GM18519 (cell line): ENCODE measurements around the gene CPB2.

Experiments used
- ATAC-seq: cut with Tn5 transposase; IDR thresholded peaks from one replicate; pipeline ENCODE4 v1.9.1; 2021; ENCODE audit warnings: mild to moderate bottlenecking, moderate library complexity; ENCODE audit not compliant: unreplicated experiment, low FRiP score

The CPB2 gene

DNA sequence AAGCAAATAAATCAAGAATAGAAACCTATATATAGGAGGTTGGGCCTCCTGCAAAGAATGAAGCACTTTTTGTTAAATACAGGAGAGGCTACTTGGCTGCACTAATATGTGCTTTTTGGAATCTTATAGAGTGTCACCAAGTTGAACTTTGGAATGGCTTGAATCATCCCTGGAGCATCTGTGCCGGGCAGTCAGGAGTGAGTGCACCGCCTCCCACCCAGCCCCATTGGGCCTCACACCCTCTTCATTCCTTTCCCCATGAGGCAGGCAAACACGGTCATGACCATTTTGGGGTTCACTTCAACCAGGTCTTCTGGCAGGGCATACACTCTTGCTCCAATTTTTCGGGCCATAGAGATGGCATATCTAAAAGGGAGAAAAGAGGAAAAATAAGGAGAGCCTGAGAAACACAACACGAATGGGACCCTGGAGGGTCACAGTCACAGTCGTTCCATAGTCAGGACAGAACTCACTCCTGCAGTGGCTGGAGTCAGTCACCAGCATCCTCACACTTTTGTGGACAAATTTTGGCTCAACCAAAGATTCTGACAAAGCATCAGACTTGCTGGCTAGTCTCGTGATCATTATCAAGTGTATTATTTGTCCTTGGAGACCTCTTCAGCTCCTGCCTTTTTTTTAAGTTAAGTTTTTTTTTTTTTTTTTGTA lies 22.7 kb upstream of the CPB2 start:
- no peak for ATAC-seq

DNA sequence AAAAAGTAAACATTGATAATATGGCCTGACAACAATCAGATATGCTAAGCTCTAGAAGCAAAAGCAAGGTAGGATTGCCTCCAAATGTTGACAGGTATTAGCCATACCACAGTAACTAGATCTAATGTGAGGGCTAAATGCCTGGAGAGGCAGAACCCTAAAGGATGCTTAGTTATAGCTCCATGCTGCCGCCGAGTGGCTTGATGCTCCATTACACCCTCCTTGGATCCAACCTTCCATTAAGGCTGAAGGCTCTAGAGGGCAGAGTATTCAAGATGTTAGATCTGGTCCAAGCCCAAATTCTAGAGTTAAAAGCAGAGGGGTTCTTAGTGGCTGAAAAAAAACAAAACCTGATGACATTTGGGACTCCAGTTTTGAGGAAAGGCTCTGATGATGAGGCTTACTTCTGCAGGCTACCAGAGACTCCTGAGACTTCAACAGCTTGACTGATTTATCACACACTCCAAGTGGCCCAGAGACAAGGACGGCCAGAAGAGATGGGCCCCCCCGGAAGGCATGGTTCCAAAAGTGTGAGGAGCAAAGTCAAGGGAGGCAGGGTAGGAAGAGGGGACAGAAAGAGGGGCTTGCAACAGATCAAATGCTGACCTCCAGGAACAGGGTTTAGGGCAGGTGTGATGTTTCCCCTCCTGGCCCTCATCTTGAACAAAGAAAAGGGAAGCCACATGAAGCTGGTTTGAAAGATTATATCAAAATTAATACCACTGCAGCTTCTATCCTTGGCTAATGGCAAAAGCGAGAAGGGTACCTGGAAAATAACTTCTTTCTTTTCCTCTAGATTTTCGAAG lies 21.9 kb upstream of the CPB2 start:
- peak; percentile 60 for ATAC-seq

DNA sequence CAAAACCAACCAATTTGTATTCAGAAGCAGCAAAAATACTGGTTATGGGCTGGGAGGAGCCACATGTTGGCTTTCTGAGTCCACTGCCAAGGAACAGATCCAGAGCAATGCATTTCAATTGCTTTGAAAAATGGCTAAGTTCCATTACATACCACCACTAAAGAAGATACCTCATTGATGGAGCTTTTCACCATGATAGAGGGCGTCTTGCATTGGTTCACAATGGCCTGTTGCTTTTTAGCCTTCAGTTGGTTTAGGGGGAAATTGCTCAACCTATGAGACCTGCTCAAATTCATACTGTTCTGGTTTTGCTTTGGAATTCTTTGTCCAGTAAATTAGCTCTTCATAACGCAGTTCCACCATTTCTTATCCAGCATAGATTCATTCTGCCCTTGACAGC lies 21.2 kb upstream of the CPB2 start:
- ATAC-seq, result no peak

DNA sequence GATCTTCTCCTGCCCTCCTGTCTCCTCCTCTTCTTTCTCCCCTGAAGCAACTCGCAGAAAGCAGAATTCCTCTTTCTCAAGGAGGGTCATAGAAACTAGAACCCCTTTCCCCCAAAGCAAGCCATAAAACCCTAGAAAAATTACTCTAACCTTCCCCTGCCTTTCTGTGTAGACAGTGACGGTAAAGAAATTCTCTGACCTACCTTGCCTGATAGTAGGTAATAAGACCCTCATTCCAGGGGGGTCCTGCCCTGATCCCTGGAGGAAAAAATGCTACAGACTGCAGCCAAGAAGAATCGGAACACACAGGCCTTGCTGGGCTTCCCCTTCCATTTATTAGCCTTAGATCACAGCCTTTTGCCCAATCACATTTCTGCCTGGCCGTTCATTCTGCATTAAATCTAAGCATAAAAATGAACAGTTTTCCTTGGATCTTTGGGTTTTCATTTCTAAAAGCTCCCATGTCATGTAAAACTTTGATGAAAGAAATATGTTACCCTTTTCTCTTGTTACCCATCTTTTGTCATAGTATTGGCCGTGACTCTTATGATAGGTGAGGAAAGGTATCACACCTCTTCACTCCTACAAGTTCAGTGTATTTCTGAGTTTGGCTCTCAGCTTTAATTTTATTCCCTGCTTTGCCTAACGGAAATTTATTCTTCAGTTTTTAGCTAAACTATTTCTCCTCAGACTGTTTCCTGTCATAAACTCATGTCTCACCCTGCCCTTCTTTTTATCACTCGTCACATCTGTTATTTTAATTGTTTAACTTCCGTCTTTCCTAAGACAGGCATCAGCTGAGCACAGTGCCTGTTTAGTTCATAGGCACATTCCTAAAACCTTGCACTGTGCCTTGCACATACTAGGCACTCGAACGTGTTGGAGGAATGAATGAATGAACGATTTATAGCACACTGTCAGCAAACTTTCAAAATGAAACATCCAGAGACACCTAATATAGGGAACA lies 20.4 kb upstream of the CPB2 start:
- no peak for ATAC-seq

DNA sequence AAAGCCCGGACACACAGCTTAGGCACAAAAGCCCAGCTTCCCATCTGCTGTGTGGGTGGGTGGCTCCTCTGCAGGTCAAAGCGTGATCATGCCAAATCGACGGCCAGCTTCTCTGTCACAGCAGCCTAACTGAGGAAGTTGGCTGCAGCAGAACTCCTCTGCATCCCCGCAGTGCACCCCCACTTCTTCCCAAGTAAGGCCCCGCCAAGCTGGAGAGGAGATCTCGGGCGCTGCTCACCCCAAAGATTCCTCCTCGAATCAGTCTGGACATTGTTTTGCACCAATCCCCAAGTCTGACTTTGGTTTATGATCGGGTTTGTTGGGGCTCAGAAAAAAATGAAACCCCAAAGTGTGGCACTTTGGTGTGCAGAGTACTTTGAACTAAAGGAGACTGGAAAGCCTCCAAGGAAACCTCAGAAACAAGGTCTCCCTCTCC lies 19.7 kb upstream of the CPB2 start:
- no peak for ATAC-seq

DNA sequence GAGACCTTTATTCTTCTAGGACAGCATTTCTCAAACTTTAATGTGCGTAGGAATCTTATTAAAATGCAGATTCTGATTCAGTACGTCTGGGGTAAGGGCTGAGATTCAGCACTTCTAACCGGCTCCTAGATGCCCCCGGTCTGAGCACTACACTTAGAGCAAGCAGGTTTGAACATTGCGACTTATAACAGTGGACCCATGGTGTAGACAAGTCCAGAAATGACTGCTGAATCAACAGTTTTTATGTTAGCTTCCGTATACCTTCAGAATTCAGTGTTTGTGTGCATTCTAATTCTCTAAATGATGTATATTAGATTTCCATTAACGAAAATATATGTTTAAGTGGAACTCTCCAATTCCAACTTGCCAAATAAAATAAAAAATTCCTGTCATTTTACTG lies 17.5 kb upstream of the CPB2 start:
- no peak for ATAC-seq

DNA sequence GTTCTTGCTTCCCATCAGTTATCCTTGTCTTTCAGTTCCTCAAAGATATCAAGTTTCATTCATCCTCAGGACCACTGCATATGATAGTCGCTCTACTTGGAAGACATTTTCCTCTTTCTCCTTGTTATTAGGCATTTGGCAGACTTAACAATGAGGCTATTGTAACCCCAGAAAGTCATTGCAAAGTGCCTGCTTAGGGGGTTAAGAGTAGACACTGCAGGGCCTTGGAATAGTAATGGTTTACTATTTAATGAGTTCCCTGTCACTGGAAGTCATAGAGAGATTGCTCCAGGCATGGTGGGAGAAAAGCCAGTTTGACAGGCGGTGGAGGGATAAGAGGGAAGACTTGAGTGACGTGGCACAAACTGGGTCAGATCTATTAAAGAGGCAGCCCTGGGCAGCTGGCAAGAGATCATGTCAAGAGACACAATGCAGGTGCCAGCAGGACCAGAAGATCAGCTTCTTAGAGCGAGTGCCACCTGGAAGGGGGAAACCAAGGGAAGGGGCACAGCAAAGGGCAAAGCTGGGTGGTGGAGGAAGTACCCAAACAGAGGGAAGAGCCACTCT lies 16.8 kb upstream of the CPB2 start:
- no peak for ATAC-seq

DNA sequence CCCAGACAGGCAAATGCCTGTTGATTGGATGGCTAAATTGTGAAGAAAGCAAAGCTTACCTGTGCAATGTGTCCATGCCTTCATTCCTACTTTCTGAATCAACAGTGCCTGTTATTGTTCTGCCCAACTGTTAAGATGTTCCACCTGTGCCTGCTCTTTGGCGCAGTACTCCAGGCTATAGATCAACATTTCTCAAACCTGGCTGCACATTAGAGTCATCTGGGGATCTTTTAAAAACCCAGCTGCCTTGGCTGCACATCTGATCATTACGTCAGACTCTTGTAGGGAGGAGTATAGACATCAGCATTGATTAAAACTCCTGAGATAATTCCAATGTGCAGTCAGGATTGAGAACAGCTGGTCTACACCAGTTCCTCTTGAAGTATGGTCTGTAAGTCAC lies 16.2 kb upstream of the CPB2 start:
- ATAC-seq, result no peak

DNA sequence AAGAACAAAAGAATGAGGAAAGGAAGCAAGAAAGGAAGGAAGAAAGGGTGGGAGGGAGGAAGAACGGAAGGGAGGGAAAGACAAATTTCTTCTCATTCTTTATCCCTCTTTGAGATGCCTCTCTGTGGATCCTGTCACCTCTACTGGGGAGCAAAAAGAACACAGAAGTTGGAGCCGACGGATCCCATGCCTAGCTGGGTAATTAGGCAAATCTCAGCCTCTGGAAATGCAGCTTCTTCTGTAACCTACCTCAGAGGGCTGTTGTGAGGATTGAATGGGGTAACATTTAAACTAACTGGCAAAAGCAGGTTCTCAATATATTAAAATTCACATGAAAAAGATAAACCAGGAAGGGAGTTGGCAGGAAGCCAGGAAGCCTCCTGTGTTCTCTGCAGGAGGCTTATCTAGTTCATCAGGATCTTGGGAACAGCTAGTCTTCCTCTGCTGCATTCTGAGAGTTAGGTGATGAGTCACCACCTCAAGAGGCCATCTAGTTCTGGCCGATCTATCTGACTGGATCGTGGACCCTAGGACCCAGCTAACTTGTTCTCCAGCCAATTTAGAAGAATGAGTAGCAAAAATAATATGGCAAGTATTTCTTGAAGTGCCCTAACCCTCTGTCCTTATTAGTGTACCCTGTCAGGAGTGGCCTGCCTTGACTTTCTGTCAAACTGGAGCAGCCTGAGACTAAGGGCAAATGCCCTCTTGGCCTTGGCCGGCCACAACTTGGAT lies 15.2 kb upstream of the CPB2 start:
- ATAC-seq, result no peak

DNA sequence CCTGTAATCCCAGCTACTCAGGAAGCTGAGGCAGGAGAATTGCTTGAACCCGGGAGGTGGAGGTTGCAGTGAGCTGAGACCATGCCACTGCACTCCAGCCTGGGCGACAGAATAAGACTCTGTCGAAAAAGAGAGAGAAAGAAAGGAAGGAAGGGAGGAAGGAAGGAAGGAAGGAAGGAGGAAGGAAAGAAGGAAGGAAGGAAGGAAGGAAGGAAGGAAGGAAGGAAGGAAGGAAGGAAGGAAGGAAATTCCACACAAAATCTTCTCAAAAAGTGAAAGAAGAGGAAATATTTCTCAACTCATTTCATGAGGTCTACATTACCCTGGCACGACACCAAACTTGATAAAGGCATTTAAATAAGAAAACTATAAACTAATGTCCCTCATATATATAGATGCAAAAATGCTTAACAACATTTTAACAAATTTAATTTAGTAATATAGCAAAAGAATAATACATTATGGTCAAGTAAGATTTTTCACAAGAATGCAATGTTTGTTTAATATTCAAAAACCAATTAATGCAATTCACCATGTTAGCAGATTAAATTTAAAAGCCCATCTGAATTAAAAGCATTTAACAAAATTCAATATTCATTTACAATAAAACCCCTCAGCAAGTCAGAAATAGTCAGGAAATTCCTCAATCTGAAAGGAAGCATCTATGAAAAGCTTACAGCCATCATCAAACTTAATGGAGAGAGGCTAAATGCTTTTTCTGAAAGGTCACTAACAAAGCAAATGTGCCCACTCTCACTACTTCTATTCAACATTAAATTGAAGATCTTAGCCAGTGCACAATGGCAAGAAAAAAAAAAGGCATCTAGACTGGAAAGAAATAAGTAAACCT lies 12.0 kb upstream of the CPB2 start:
- ATAC-seq, result no peak

DNA sequence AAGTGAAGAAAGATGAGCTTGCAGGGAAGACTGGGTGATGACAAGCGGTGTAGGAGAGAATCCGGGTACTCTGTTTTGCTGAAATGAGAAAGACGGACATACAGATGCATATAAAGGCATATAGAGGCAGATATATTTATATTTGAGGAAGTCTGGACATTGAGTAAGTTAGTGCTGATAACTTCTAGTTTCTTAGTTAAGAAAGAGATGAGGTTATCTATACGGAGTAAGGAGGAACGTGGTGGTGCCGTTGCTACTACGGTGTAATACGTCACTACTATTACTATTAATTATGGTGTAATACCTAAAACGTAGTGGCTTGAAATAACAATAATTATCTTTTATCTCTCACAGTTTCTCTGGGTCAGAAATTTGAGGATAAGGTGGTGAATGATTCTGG lies 9.8 kb upstream of the CPB2 start:
- ATAC-seq, result no peak

DNA sequence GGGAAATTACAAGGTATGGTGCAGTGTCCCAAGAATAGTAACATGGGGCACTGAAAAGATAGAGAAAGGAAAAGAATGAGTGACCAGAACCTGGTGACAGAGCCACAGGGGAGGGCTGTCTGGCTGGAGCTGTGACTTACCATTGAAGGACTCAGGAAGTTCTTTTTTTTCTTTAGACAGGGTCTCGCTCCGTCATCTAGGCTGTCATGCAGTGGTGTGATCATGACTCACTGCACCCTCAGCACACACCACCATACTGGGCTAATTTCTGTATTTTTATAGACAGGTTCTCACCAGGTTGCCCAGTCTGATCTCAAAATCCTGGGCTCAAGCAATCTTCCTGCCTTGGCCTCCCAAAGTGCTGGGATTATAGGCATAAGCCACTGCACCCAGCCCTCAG lies 8.8 kb upstream of the CPB2 start:
- ATAC-seq, result no peak

DNA sequence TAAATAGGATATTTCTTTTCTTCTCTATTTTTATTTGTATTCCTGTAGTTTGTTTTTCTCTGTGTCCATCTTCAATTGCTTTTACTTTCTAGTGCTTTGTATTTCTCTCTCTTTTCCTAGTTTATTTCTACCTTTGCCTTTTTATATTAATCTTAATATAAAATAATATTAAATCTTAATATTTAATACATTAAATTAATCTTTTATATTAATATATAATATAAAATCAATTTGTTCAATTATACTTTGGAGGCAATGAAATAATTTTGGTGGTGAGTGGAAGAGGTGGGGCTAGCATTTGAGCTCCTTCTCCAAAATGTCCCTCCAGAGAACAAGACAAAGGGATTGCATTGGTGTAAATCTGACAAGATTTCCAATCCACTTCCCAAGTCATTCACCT lies 6.3 kb upstream of the CPB2 start:
- ATAC-seq, result no peak

DNA sequence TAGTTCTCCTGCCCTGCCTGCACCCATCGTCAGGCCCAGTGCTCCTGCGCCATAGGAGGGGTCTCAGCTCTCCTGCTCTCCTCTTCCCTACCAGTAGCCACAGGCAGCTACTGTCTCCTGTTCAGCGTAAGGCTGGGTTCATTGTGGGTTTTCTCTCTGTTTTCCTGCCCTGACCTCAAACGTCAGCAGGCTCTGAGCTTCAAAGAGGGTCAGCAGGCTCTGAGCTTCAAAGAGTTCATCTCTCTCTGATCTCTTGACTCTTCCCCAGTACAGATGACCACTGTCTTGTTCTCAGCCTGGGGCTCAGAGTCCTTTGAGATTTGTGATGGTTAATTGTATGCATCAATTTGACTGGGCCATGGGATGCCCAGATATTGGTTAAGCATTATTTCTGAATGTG lies 4.6 kb upstream of the CPB2 start:
- ATAC-seq, result no peak

DNA sequence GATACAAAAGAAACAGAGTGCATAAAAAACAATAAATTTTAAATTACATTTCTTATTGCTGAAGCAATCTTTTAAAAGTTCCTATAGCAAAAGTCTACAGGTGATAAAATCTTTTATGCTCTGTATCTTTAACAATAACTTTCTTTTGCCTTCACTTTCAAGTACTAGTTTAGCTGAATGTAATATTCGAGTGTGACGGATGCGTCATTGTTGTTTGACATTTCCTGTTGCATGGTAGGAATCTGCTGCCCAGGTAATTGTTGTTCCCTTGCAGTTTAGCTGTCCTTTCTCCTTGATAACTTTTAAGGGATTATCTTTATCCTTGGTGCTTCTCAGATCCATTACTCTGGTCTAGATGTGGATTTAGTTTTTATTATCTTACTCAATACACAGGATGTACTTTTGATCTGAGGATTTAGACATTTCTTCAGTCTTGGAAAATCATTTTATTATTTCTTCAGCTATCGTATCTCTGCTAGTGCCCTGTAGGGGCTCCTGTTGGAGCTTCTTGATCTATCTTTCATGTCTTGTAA lies 2.1 kb upstream of the CPB2 start:
- ATAC-seq, result peak; percentile 55

DNA sequence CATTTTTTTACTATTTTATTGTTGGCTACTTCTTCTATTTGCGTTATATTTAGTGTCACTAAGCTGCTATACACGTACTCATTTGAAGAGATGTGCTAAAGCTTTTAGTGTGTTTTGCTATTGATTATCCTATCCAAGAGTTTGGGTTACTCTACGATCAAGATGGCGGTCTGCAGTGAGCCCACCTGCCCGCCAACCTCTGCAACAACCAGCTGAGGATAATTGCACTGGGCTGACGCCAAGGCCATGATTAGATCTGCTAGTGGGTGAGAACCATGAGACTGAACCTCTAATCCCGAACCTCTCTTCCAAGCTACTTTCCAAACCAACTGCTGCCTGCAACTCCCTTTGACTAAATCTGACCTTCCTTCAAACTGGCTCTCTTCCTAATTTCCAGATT lies 1.8 kb downstream of the CPB2 start:
- ATAC-seq, result no peak

DNA sequence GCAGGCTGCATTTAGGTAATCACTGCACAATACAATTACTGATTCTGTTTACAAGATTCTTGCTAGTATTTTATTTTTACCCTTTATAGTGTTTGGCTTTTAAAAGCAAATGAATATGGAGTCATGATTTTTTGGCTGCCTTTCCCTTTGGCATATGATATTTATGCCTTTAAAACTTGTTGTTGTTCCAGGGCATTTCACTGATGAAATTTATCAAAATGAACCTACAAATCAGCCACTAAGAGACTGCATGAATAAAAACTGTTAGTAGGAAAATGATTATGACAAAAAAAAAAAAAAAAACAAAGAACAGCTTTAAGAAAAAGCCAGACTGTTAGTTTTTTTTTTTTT lies 2.6 kb downstream of the CPB2 start:
- no peak for ATAC-seq

DNA sequence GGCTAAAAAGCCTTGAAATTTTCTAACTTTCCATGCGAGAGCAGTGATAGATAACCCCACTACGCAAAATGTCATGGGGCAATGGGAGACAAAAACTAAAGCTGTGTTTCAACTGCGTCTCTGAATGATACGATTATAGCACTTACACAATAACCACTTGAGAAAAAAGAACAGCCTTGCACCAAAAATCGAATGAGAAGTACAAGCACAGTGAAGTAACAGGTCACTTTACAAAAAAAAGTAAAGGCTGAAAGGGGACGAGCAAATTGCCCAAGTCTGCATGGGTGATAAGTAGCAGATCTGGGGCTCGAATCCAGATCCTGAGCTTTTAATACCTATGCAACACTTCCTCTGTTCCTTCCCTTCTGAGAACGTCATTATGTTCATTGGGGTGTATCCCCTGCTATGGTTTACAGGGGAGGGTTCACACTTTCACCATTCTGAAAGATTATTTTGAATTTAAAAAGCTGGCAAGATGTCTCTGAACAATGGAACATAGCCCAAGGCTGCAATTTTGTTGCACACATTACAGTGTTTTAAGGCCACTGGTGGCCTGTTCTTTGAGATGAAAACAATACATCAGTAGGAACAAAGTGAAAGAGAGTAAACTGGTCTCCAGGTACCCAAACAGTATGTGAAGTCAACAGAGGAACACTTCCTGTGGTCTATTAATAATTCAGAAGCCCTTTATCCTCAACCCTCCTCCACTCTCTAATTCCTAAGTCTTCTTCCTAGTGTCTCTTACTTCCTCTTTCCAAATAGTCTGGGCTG lies 3.2 kb downstream of the CPB2 start:
- no peak for ATAC-seq
